ENCODE measurements around the gene CUBN. TPM values are rescaled to one million over a fixed set of nuclear protein-coding genes. Genes with fewer than 3 reads are reported as not detected.
A peak's percentile ranks its signal among the peaks of the same experiment; 100 is the strongest.

The CUBN gene
- total and polyA plus RNA-seq, 8 donors, result 0.28 to 1.3 (median 0.66) TPM

GRCh38 chr10:17162828-17163227 lies 33.2 kb upstream of the CUBN start:
- DNase-seq (no peak), ATAC-seq (no peak), FAIRE-seq (no peak)
- TF ChIP-seq CTCF (IDR thresholded peaks at IDR 0.05), result no peak
- no peaks in the 10 kb centered on the region for H3K9me3 ChIP-seq
- no peaks in the 10 kb centered on the region for H3K27me3 ChIP-seq
- H3K36me3 ChIP-seq, result no peaks in the 10 kb centered on the region
- no peak overlapping the region for H3K27ac ChIP-seq
- intact Hi-C loops (cut with DNase I), result no loop called here
- H3K4me3 ChIP-seq, result no peak overlapping the region
- 31 to 41% methylated on average over 2 of the region's 2 CpGs for WGBS, 2 donors
- H3K4me1 ChIP-seq, result no peaks in the 10 kb centered on the region

DNA sequence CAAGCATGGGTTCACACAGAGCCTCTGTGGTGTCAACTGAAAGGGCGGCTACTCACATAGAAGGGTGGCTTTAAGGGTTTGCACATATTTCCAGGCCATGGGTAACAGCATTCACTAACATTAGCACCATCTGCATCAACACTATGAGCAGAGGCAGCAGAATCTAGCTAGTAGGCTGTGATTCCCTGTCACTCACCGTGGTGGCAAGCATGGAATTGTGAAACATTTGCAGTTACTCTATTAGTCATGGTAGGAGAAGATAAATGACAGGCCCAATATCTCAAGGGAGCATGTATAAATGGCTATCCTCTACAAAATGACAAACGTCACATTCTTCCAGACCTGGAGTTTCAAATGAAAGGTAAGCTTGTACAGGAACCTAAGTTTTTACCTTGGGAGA lies 32.2 kb upstream of the CUBN start:
- Histone ChIP-seq H3K9me3 (no peaks in the 10 kb centered on the region), H3K4me3 (no peak overlapping the region), H3K4me1 (no peaks in the 10 kb centered on the region), H3K27ac (no peak overlapping the region), H3K27me3 (no peaks in the 10 kb centered on the region), H3K36me3 (no peaks in the 10 kb centered on the region)
- no peak for TF ChIP-seq CTCF (IDR thresholded peaks at IDR 0.05)
- intact Hi-C loops (cut with DNase I), result no loop called here
- FAIRE-seq (no peak), ATAC-seq (no peak), DNase-seq (no peak)
- 61 to 64% methylated on average over 3 of the region's 3 CpGs for WGBS, 2 donors

GRCh38 chr10:17157024-17157423 lies 27.4 kb upstream of the CUBN start:
- DNase-seq (no peak), FAIRE-seq (no peak), ATAC-seq (no peak)
- Histone ChIP-seq H3K36me3 (no peaks in the 10 kb centered on the region), H3K27me3 (no peaks in the 10 kb centered on the region), H3K9me3 (no peaks in the 10 kb centered on the region), H3K27ac (no peak overlapping the region), H3K4me3 (no peak overlapping the region), H3K4me1 (no peaks in the 10 kb centered on the region)
- intact Hi-C loops (cut with DNase I), result no loop called here
- TF ChIP-seq CTCF (IDR thresholded peaks at IDR 0.05), result no peak
- 70 to 80% methylated on average over 2 of the region's 2 CpGs for WGBS, 2 donors

DNA sequence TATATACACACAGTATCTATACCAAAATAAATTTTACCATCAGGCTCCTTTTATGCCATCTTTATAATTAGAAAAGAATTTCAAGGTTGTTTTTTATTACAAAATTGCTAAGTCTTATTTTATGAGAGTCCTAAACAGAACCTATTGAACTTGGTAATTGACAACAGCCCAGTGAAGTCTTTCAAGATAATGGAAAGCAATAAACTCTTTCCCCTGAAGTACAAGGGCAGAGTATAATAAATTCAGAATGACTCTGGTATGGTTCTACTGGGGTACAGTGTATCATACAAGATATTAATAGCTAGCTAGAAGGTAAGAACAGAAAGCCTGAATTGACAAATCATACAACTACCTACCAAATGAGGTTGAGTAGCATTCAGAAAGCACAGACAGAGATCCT lies 26.2 kb upstream of the CUBN start:
- ATAC-seq (no peak), FAIRE-seq (no peak)

DNA sequence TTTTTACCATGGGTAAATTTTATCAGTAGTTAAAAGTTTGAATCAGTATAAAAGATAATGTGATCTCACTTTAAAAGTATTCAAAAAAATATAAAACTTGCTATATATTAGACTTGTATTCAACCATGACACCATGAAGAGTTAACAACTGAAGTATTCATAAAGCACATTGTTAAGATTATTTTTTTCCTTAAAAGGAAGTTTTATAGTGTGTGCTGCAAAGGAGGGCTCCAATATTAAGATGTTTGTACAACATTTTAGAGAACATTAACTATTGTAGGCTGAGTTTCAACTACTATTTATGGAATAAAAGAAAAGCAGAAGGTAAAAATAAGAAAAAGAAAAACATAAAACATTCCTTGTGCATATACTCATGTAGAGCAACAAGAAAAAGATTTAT lies 24.5 kb upstream of the CUBN start:
- Histone ChIP-seq H3K36me3 (no peaks in the 10 kb centered on the region), H3K4me3 (no peak overlapping the region), H3K27me3 (no peaks in the 10 kb centered on the region), H3K4me1 (no peaks in the 10 kb centered on the region), H3K27ac (no peak overlapping the region), H3K9me3 (no peaks in the 10 kb centered on the region)
- intact Hi-C loops (cut with DNase I), result no loop called here
- no peak for TF ChIP-seq CTCF (IDR thresholded peaks at IDR 0.05)
- ATAC-seq, result no peak
- no peak for DNase-seq
- peak; percentile 53 for FAIRE-seq

More for the DNA sequence above, 26.2 kb upstream of the CUBN start:
- Histone ChIP-seq H3K9me3 (no peaks in the 10 kb centered on the region), H3K27ac (no peak overlapping the region), H3K4me1 (no peaks in the 10 kb centered on the region), H3K36me3 (no peaks in the 10 kb centered on the region), H3K4me3 (no peak overlapping the region), H3K27me3 (no peaks in the 10 kb centered on the region)
- TF ChIP-seq CTCF (IDR thresholded peaks at IDR 0.05), result no peak
- no peak for DNase-seq
- intact Hi-C loops (cut with DNase I), result no loop called here

Data from pancreas (tissue), 10 donors.